HG02885 (cell line): ENCODE results near the gene GNAO1.

Experiments
- ATAC-seq: cut with Tn5 transposase; IDR thresholded peaks from one replicate; pipeline ENCODE4 v1.9.1; 2021; ENCODE audit warnings: mild to moderate bottlenecking; ENCODE audit not compliant: unreplicated experiment, poor library complexity

Gene GNAO1

GRCh38 chr16:56279132-56279531 lies 87.8 kb downstream of the GNAO1 start:
- ATAC-seq = peak; percentile 68

GRCh38 chr16:56279914-56280313 lies 88.6 kb downstream of the GNAO1 start:
- ATAC-seq = no peak

- ATAC-seq = no peak
Measured at GRCh38 chr16:56281249-56281805, 90.0 kb downstream of the GNAO1 start.

GRCh38 chr16:56282451-56282850 lies 91.2 kb downstream of the GNAO1 start:
- peak; percentile 57 for ATAC-seq

- no peak for ATAC-seq
Measured at GRCh38 chr16:56284521-56284920, 93.2 kb downstream of the GNAO1 start.

- no peak for ATAC-seq
Measured at GRCh38 chr16:56286809-56287208, 95.5 kb downstream of the GNAO1 start.

- no peak for ATAC-seq
Measured at GRCh38 chr16:56288019-56288418, 96.7 kb downstream of the GNAO1 start.

GRCh38 chr16:56289416-56289815 lies 98.1 kb downstream of the GNAO1 start:
- no peak for ATAC-seq

- ATAC-seq = no peak
Measured at GRCh38 chr16:56289862-56290261, 98.6 kb downstream of the GNAO1 start.

- no peak for ATAC-seq
Measured at GRCh38 chr16:56294014-56294413, 102.7 kb downstream of the GNAO1 start.

- ATAC-seq = no peak
Measured at GRCh38 chr16:56294579-56294978, 103.3 kb downstream of the GNAO1 start.

- no peak for ATAC-seq
Measured at GRCh38 chr16:56295059-56295665, 103.9 kb downstream of the GNAO1 start.

- ATAC-seq = no peak
Measured at GRCh38 chr16:56295739-56296527, 104.6 kb downstream of the GNAO1 start.

GRCh38 chr16:56297684-56298083 lies 106.4 kb downstream of the GNAO1 start:
- no peak for ATAC-seq

- no peak for ATAC-seq
Measured at GRCh38 chr16:56298116-56298515, 106.8 kb downstream of the GNAO1 start.

GRCh38 chr16:56298948-56299596 lies 107.8 kb downstream of the GNAO1 start:
- ATAC-seq = no peak

GRCh38 chr16:56300242-56300623 lies 108.9 kb downstream of the GNAO1 start:
- no peak for ATAC-seq

- ATAC-seq = no peak
Measured at GRCh38 chr16:56300891-56301850, 109.9 kb downstream of the GNAO1 start.

GRCh38 chr16:56302506-56302905 lies 111.2 kb downstream of the GNAO1 start:
- no peak for ATAC-seq

GRCh38 chr16:56303066-56303715 lies 111.9 kb downstream of the GNAO1 start:
- ATAC-seq = no peak
